Esophagus squamous epithelium (tissue), 5 donors: Measurements from ENCODE around the gene PTN. TPM values are rescaled to one million over a fixed set of nuclear protein-coding genes. Genes with fewer than 3 reads are reported as not detected.

Experiments used
- DNase-seq: peaks from one replicate; lab custom pipeline; 2025; lab: John Stamatoyannopoulos, UW
- H3K27ac ChIP-seq, 4 donors: fragments of 200-600 bp; sonication (generic); one replicate each; pipeline ENCODE4 v1.5.1; 2016 to 2019; ENCODE audit warnings: mild to moderate bottlenecking in 1 of 4
- H3K27me3 ChIP-seq, 4 donors: fragments of 200-600 bp; sonication (generic); 1 replicate in 3 of 4; 2 replicates in 1 of 4; pipeline versions ENCODE4 v1.5.1 to v1.6.0; 2017 to 2021; ENCODE audit warnings: antibody characterized with exemption in 1 of 4
- H3K36me3 ChIP-seq, 3 donors: fragments of 200-600 bp; sonication (generic); one replicate each; pipeline ENCODE4 v1.5.1; 2016 to 2019
- H3K4me1 ChIP-seq, 3 donors: fragments of 200-600 bp; sonication (generic); one replicate each; pipeline ENCODE4 v1.5.1; 2017 to 2019
- H3K4me3 ChIP-seq, 4 donors: fragments of 200-600 bp; sonication (generic); 1 replicate in 3 of 4; 2 replicates in 1 of 4; pipeline ENCODE4 v1.5.1; 2016 to 2019; ENCODE audit warnings: mild to moderate bottlenecking in 2 of 4, moderate library complexity in 1 of 4
- H3K9me3 ChIP-seq, 3 donors: fragments of 200-600 bp; sonication (generic); one replicate each; pipeline ENCODE4 v1.5.1; 2016 to 2019
- POLR2A ChIP-seq, 4 donors: fragments of 450-650 bp; IDR thresholded peaks; one replicate each; pipeline ENCODE4 v1.6.1; 2017; ENCODE audit warnings: antibody characterized with exemption in 4 of 4, mild to moderate bottlenecking in 4 of 4, moderate library complexity in 3 of 4
- WGBS, 2 donors: methylation state at CpG; one replicate each; pipeline ENCODE4 v1.1.5; 2018; 5-methylcytosine and 5-hydroxymethylcytosine counted together
- intact Hi-C: fragments of 100-400 bp; cut with DNase I; formaldehyde crosslinking; loops from one replicate; pipeline ENCODE4 v1.15.0; 2022
- total RNA-seq, 4 donors: library from RNA; depleted of rRNA; stranded (reverse); fragments of >200 nt; gene quantifications; one replicate each; pipeline ENCODE4 v1.1.0, GENCODE V29; 2016
- TF ChIP-seq, protein P1 (sequence below), 6 experiments: fragments of 450-650 bp in 4 of 6; fragments of 200-600 bp in 2 of 6; sonication (generic) in 2 of 6; IDR thresholded peaks; one replicate each; pipeline ENCODE4 v1.5.1; 2016 to 2019; ENCODE audit warnings: antibody characterized with exemption in 6 of 6, mild to moderate bottlenecking in 4 of 6, moderate library complexity in 4 of 6
- donor health status: DM: yes; HTN: yes; CAD: no.

The PTN gene
- total RNA-seq, 4 donors from 2014 or later = 22.4 to 95.9 (median 82.9) TPM

DNA sequence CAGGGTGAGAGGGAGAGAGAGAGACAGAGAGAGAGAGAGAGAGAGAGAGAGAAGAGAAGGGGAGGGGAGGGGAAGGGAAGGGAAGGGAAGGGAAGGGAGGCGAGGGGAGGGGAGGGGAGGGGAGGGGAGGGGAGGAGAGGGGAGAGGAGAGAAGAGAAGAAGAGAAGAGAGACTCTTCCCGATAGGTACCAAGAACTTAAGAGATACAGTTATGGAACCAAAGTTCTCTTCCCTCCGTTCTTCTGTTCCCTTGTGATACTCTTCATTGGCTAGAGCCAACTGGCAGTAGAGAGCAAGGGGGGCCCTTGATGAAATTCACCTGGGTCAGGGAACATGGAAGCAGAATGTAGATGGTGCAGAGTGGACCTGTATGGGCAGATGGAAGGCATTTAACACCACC lies 122.1 kb downstream of the PTN start:
- Histone ChIP-seq H3K27me3 (no peaks in the 10 kb centered on the region), H3K27ac (no peak overlapping the region), H3K36me3 (no peaks in the 10 kb centered on the region), H3K4me3 (no peak overlapping the region), H3K4me1 (no peaks in the 10 kb centered on the region), H3K9me3 (no peaks in the 10 kb centered on the region)
- no peak for DNase-seq
- TF ChIP-seq, protein P1, sequence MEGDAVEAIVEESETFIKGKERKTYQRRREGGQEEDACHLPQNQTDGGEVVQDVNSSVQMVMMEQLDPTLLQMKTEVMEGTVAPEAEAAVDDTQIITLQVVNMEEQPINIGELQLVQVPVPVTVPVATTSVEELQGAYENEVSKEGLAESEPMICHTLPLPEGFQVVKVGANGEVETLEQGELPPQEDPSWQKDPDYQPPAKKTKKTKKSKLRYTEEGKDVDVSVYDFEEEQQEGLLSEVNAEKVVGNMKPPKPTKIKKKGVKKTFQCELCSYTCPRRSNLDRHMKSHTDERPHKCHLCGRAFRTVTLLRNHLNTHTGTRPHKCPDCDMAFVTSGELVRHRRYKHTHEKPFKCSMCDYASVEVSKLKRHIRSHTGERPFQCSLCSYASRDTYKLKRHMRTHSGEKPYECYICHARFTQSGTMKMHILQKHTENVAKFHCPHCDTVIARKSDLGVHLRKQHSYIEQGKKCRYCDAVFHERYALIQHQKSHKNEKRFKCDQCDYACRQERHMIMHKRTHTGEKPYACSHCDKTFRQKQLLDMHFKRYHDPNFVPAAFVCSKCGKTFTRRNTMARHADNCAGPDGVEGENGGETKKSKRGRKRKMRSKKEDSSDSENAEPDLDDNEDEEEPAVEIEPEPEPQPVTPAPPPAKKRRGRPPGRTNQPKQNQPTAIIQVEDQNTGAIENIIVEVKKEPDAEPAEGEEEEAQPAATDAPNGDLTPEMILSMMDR (IDR thresholded peaks at IDR 0.05) = no peak
- no peak for TF ChIP-seq POLR2A (IDR thresholded peaks at IDR 0.05)
- WGBS, 2 donors = 78 to 79% methylated on average over 3 of the region's 3 CpGs
- intact Hi-C loops = no loop called here

DNA sequence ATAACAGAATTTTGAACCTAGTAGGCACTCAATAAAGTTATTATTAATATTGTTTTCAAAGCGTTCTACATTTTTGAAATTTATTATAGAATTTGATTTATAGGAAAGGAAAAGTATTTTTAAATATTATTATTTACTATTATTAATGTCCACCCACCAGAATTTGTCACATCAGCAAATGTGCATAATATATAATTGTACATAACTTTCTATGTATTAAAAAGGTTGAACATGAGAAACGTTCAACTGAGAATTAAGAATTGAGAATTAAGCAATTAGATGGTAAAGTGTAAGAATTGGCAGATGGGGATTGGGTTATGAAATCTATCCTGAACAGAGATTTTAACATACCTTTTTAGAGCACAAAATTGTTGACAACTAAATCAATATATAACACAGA lies 129.8 kb downstream of the PTN start:
- Histone ChIP-seq H3K9me3 (no peaks in the 10 kb centered on the region), H3K4me1 (peaks cover 0 to 10% (median 0%) of the 10 kb centered on the region in 3 donors), H3K27me3 (no peaks in the 10 kb centered on the region), H3K4me3 (no peak overlapping the region), H3K27ac (no peak overlapping the region), H3K36me3 (no peaks in the 10 kb centered on the region)
- no peak for DNase-seq
- TF ChIP-seq POLR2A (IDR thresholded peaks at IDR 0.05) = no peak
- TF ChIP-seq, protein P1 (IDR thresholded peaks at IDR 0.05) = no peak
- intact Hi-C loops = no loop called here
- 80 to 89% methylated on average over 2 of the region's 2 CpGs for WGBS, 2 donors

DNA sequence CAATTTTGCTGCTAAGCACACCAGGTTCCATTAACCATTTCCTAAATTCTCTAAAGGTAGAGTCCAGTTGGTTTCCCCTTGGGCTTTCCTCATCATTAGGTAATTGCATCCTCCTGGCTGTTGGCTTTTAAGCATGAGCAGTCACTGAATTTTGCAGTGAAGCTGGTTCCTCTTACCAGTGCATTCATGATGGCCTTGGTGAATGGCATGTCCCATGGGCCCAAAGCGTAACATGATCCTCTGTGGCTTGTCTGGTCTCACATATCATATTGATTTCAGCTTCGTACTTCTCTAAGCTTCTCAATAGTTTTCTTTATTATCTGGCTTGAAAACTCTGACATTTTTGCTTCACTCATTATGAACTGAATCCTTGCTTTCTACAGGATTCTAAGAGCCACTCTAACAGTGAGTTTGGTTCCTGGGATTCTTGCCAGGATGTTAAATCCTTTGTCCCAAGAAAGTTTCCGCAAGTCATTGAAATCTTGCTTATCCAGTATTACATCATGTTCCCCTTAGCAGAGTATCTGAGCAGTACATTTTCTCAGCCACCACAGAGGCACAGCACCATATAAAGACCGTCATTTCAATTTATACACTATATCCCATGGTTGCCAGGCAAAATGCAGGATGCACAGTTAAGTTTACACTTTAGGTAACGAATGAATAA lies 134.2 kb downstream of the PTN start:
- intact Hi-C loops = no loop called here
- Histone ChIP-seq H3K36me3 (no peaks in the 10 kb centered on the region), H3K27ac (no peak overlapping the region), H3K4me3 (no peak overlapping the region), H3K9me3 (no peaks in the 10 kb centered on the region), H3K27me3 (no peaks in the 10 kb centered on the region), H3K4me1 (peaks cover 0 to 20% (median 0%) of the 10 kb centered on the region in 3 donors)
- DNase-seq = no peak
- TF ChIP-seq, protein P1 (IDR thresholded peaks at IDR 0.05) = no peak
- TF ChIP-seq POLR2A (IDR thresholded peaks at IDR 0.05) = no peak
- WGBS, 2 donors = 73 to 74% methylated on average over 5 of the region's 5 CpGs

DNA sequence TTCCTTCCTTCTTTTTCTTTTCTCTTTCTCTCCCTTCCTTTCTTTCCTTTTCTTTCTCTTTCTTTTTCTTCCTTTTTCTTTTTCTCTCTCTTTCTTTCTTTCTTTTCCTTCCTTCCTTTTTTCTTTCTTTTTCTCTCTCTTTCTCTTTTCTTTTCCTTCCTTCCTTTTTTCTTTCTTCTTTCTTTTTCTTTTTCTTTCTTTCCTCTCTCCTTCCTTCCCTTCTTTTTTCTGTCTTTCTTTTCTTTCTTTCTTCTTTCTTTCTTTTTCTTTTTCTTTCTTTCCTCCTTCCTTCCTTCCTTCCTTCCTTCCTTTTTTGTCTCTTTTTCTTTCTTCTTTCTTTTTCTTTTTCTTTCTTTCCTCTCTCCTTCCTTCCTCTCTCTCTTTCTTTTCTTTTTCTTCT lies 136.8 kb downstream of the PTN start:
- no peaks in the 10 kb centered on the region for H3K36me3 ChIP-seq
- no peaks in the 10 kb centered on the region for H3K27me3 ChIP-seq
- peaks cover 0 to 30% (median 0%) of the 10 kb centered on the region in 3 donors for H3K4me1 ChIP-seq
- intact Hi-C loops = no loop called here
- H3K27ac ChIP-seq = no peak overlapping the region
- DNase-seq = no peak
- no peaks in the 10 kb centered on the region for H3K9me3 ChIP-seq
- TF ChIP-seq POLR2A (IDR thresholded peaks at IDR 0.05) = no peak
- TF ChIP-seq, protein P1 (IDR thresholded peaks at IDR 0.05) = no peak
- H3K4me3 ChIP-seq = no peak overlapping the region

DNA sequence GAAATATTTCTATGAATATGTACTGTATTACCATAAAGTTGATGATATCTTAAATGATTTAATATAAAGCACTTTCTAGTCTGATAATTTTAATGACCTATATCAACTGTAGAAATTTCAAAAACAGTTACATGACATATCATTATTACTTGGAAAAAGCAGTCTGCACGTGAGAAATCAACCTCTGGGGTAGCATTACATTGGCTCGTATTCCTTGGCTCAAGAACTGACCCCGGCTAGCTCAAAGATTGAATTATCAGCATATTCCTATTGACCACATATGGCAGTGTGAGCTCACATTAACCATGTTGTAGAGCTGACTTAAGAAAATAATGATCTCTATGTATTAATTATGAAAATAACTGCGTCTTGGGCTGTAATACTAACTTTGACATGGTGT lies 139.3 kb downstream of the PTN start:
- H3K27me3 ChIP-seq = no peaks in the 10 kb centered on the region
- no peak for TF ChIP-seq POLR2A (IDR thresholded peaks at IDR 0.05)
- TF ChIP-seq, protein P1 (IDR thresholded peaks at IDR 0.05) = no peak
- DNase-seq = no peak
- intact Hi-C loops = no loop called here
- no peaks in the 10 kb centered on the region for H3K9me3 ChIP-seq
- peaks cover 0 to 24% (median 0%) of the 10 kb centered on the region in 3 donors for H3K4me1 ChIP-seq
- no peak overlapping the region for H3K27ac ChIP-seq
- 71 to 81% methylated on average over 4 of the region's 4 CpGs for WGBS, 2 donors
- H3K4me3 ChIP-seq = no peak overlapping the region
- H3K36me3 ChIP-seq = no peaks in the 10 kb centered on the region
